IMR-90 (cell line): ENCODE data around the gene RASL10A. TPM values are rescaled to one million over a fixed set of nuclear protein-coding genes. Genes with fewer than 3 reads are reported as not detected.

Experiments
- ATAC-seq: fragments of 200-7000 bp; cut with Tn5 transposase; 2 replicates; pipeline ENCODE4 v1.9.1; 2020; ENCODE audit warnings: low read depth, mild to moderate bottlenecking, moderate library complexity
- BruUV-seq: library from RNA; stranded (reverse); fragments of 400-500 nt; replicated peaks from 2 replicates; lab custom pipeline; 2021; lab: Mats Ljungman, UMichigan
- CTCF ChIA-PET: fragments of 300-600 bp; formaldehyde crosslinking; extraction: SDS; loops from one replicate; lab custom pipeline; 2021; ENCODE audit warnings: antibody characterized with exemption; lab: Yijun Ruan, JAX
- POLR2A ChIA-PET: fragments of 300-600 bp; sonication (Branson Sonifier 250); formaldehyde crosslinking; loops from one replicate; lab custom pipeline; 2022; ENCODE audit warnings: antibody characterized with exemption; ENCODE audit not compliant: unreplicated experiment; lab: Charles Lee
- DNase-seq: peaks from one replicate; pipeline ENCODE4 v3.0.0; 2013
- H2AFZ ChIP-seq: replicated peaks from 2 replicates; pipeline ENCODE3; 2013; ENCODE audit warnings: low read length, mild to moderate bottlenecking; ENCODE audit not compliant: poor library complexity
- H2AK5ac ChIP-seq: 2 replicates; pipeline ENCODE4 v1.6.1; 2013; ENCODE audit warnings: low read depth, low read length, inconsistent platforms
- H2AK9ac ChIP-seq: replicated peaks from 2 replicates; pipeline ENCODE3; 2013; ENCODE audit warnings: mild to moderate bottlenecking, low read depth, low read length, moderate library complexity; ENCODE audit not compliant: poor library complexity
- H2BK120ac ChIP-seq: 2 replicates; pipeline ENCODE4 v1.6.1; 2013; ENCODE audit warnings: low read depth, low read length, inconsistent platforms
- H2BK15ac ChIP-seq: 3 replicates; pipeline ENCODE4 v1.6.1; 2013; ENCODE audit warnings: low read depth, low read length, inconsistent platforms
- H2BK20ac ChIP-seq: 2 replicates; pipeline ENCODE4 v1.6.1; 2013; ENCODE audit warnings: low read depth, mild to moderate bottlenecking, inconsistent platforms, low read length, moderate library complexity
- H2BK5ac ChIP-seq: 2 replicates; pipeline ENCODE4 v1.6.1; 2013; ENCODE audit warnings: mild to moderate bottlenecking, low read depth, low read length, inconsistent platforms; ENCODE audit not compliant: poor library complexity, severe bottlenecking
- H3K14ac ChIP-seq: replicated peaks from 2 replicates; pipeline ENCODE4 v1.6.1; 2013; ENCODE audit warnings: low read depth, low read length, inconsistent platforms
- H3K18ac ChIP-seq: 2 replicates; pipeline ENCODE4 v1.6.1; 2013; ENCODE audit warnings: low read depth, low read length, control low read depth
- H3K23ac ChIP-seq: 2 replicates; pipeline ENCODE4 v1.6.1; 2013; ENCODE audit warnings: low read depth, low read length, inconsistent platforms
- H3K27ac ChIP-seq: 2 replicates; pipeline ENCODE4 v1.5.1; 2013; ENCODE audit warnings: mild to moderate bottlenecking, control low read depth, low read length; ENCODE audit not compliant: insufficient read depth
- H3K27me3 ChIP-seq: 2 replicates; pipeline ENCODE4 v1.6.1; 2013; ENCODE audit warnings: low read length; ENCODE audit not compliant: control insufficient read depth, insufficient read depth
- H3K36me3 ChIP-seq: 2 replicates; pipeline ENCODE4 v1.6.1; 2013; ENCODE audit warnings: low read length, mixed read lengths; ENCODE audit not compliant: control insufficient read depth, insufficient read depth
- H3K4ac ChIP-seq: 2 replicates; pipeline ENCODE4 v1.6.1; 2013; ENCODE audit warnings: low read depth, low read length, inconsistent platforms
- H3K4me1 ChIP-seq: 2 replicates; pipeline ENCODE4 v1.6.1; 2013; ENCODE audit warnings: low read length, mixed read lengths; ENCODE audit not compliant: control insufficient read depth, insufficient read depth
- H3K4me2 ChIP-seq: 2 replicates; pipeline ENCODE4 v1.6.1; 2013; ENCODE audit warnings: low read depth, mild to moderate bottlenecking, control low read depth, low read length, moderate library complexity
- H3K4me3 ChIP-seq: 2 replicates; pipeline ENCODE4 v1.5.1; 2013; ENCODE audit warnings: low read depth, mild to moderate bottlenecking, control low read depth, low read length, moderate library complexity; ENCODE audit not compliant: insufficient read depth
- H3K56ac ChIP-seq: 2 replicates; pipeline ENCODE4 v1.6.1; 2013; ENCODE audit warnings: low read length, inconsistent platforms; ENCODE audit not compliant: insufficient read depth; ENCODE audit errors: extremely low read depth
- H3K79me1 ChIP-seq, 2 experiments: 2 replicates each; pipeline ENCODE4 v1.6.1; 2013; ENCODE audit warnings: low read length in 2 of 2, inconsistent platforms in 1 of 2, low read depth in 1 of 2
- H3K9ac ChIP-seq: 2 replicates; pipeline ENCODE4 v1.6.1; 2013; ENCODE audit warnings: low read depth, low read length, control low read depth
- H3K9me1 ChIP-seq: 2 replicates; pipeline ENCODE4 v1.6.1; 2013; ENCODE audit warnings: low read length, inconsistent platforms; ENCODE audit not compliant: insufficient read depth
- H3K9me3 ChIP-seq: 2 replicates; pipeline ENCODE4 v1.6.1; 2013; ENCODE audit warnings: low read length; ENCODE audit not compliant: control insufficient read depth, insufficient read depth
- H4K20me1 ChIP-seq: 2 replicates; pipeline ENCODE4 v1.6.1; 2013; ENCODE audit warnings: low read length, inconsistent platforms; ENCODE audit not compliant: insufficient read depth
- H4K5ac ChIP-seq: 2 replicates; pipeline ENCODE4 v1.6.1; 2013; ENCODE audit warnings: mild to moderate bottlenecking, low read depth, low read length, control low read depth
- H4K8ac ChIP-seq, 2 experiments: 2 replicates each; pipeline ENCODE4 v1.6.1; 2013; ENCODE audit warnings: low read depth in 2 of 2, low read length in 2 of 2, control low read depth in 1 of 2, inconsistent platforms in 1 of 2
- H4K91ac ChIP-seq: 2 replicates; pipeline ENCODE4 v1.6.1; 2013; ENCODE audit warnings: low read depth, low read length, inconsistent platforms; ENCODE audit not compliant: insufficient read depth
- BHLHE40 ChIP-seq: fragments of 150-350 bp; IDR thresholded peaks from 2 replicates; pipeline ENCODE4 v1.6.1; 2016; ENCODE audit warnings: mild to moderate bottlenecking, low read depth, low read length
- CEBPB ChIP-seq: IDR thresholded peaks from 2 replicates; pipeline ENCODE4 v1.6.1; 2012; ENCODE audit warnings: low read depth, low read length, improper control_type of control experiment
- CHD1 ChIP-seq: IDR thresholded peaks from 2 replicates; pipeline ENCODE4 v1.6.1; 2012; ENCODE audit warnings: low read depth, low read length, improper control_type of control experiment
- FOS ChIP-seq: fragments of 150-350 bp; IDR thresholded peaks from 2 replicates; pipeline ENCODE4 v1.6.1; 2016; ENCODE audit warnings: low read depth, low read length
- MAFK ChIP-seq: IDR thresholded peaks from 2 replicates; pipeline ENCODE4 v1.6.1; 2012; ENCODE audit warnings: low read depth, low read length, improper control_type of control experiment
- MAZ ChIP-seq: IDR thresholded peaks from 2 replicates; pipeline ENCODE4 v1.6.1; 2012; ENCODE audit warnings: low read depth, mild to moderate bottlenecking, low read length, improper control_type of control experiment, moderate library complexity, borderline replicate concordance
- MXI1 ChIP-seq: IDR thresholded peaks from 2 replicates; pipeline ENCODE4 v1.6.1; 2012; ENCODE audit warnings: low read depth, mild to moderate bottlenecking, low read length, moderate library complexity, borderline replicate concordance
- NFE2L2 ChIP-seq: fragments of 150-350 bp; IDR thresholded peaks from 2 replicates; pipeline ENCODE4 v1.6.1; 2016; ENCODE audit warnings: low read depth, mild to moderate bottlenecking, low read length
- RAD21 ChIP-seq: IDR thresholded peaks from 2 replicates; pipeline ENCODE4 v1.6.1; 2012; ENCODE audit warnings: low read length, improper control_type of control experiment
- RCOR1 ChIP-seq: IDR thresholded peaks from 2 replicates; pipeline ENCODE4 v1.6.1; 2012; ENCODE audit warnings: mild to moderate bottlenecking, low read length, improper control_type of control experiment; ENCODE audit not compliant: insufficient replicate concordance
- SMC3 ChIP-seq: fragments of 150-350 bp; IDR thresholded peaks from 2 replicates; pipeline ENCODE4 v1.6.1; 2016; ENCODE audit warnings: low read depth, mild to moderate bottlenecking, antibody characterized with exemption, low read length, moderate library complexity
- WGBS, 2 experiments: methylation state at CpG; one replicate each; pipeline versions ENCODE4 v1.1.5 to v1.1.7; 2013; ENCODE audit warnings: missing lambda C conversion rate in 2 of 2; ENCODE audit not compliant: insufficient read length in 1 of 2; ENCODE audit errors: extremely low coverage in 2 of 2; 5-methylcytosine and 5-hydroxymethylcytosine counted together
- dilution Hi-C: fragments of 300-500 bp; cut with HindIII; formaldehyde crosslinking; loops from one replicate; pipeline ENCODE4 v1.14.3; 2018; ENCODE audit warnings: low sequenced_read_pairs; ENCODE audit not compliant: unreplicated experiment
- in situ Hi-C: fragments of 300-500 bp; cut with MboI; formaldehyde crosslinking; loops from 3 replicates; pipeline ENCODE4 v1.14.3; 2019; ENCODE audit warnings: low sequenced_read_pairs, inconsistent platforms, mixed read lengths
- intact Hi-C: fragments of 100-400 bp; cut with micrococcal nuclease; formaldehyde crosslinking; loops from 2 replicates; pipeline ENCODE4 v1.10.0; 2022
- polyA plus RNA-seq, 3 experiments: library from polyadenylated mRNA; depleted of rRNA; stranded (reverse); fragments of >200 nt; gene quantifications; 2 replicates each; pipeline ENCODE4 v1.2.3, GENCODE V29; 2012; ENCODE audit warnings: low replicate concordance in 1 of 3
- total RNA-seq: library from RNA; depleted of rRNA; stranded (reverse); fragments of >200 nt; gene quantifications from 2 replicates; pipeline ENCODE4 v1.2.3, GENCODE V29; 2012
- TF ChIP-seq, protein P1 (sequence below): fragments of 150-350 bp; IDR thresholded peaks from 2 replicates; pipeline ENCODE4 v1.6.1; 2016; ENCODE audit warnings: low read depth, mild to moderate bottlenecking, low read length, moderate library complexity, borderline replicate concordance
- TF ChIP-seq, protein P2 (sequence below): fragments of 150-350 bp; IDR thresholded peaks from 2 replicates; pipeline ENCODE4 v1.6.1; 2017; ENCODE audit warnings: mild to moderate bottlenecking, antibody characterized with exemption, low read length, low read depth

Gene RASL10A
- total and polyA plus RNA-seq, 2 of the 4 experiments (the other 2 are of a cell fraction): 0.26 TPM; not detected in 1

DNA sequence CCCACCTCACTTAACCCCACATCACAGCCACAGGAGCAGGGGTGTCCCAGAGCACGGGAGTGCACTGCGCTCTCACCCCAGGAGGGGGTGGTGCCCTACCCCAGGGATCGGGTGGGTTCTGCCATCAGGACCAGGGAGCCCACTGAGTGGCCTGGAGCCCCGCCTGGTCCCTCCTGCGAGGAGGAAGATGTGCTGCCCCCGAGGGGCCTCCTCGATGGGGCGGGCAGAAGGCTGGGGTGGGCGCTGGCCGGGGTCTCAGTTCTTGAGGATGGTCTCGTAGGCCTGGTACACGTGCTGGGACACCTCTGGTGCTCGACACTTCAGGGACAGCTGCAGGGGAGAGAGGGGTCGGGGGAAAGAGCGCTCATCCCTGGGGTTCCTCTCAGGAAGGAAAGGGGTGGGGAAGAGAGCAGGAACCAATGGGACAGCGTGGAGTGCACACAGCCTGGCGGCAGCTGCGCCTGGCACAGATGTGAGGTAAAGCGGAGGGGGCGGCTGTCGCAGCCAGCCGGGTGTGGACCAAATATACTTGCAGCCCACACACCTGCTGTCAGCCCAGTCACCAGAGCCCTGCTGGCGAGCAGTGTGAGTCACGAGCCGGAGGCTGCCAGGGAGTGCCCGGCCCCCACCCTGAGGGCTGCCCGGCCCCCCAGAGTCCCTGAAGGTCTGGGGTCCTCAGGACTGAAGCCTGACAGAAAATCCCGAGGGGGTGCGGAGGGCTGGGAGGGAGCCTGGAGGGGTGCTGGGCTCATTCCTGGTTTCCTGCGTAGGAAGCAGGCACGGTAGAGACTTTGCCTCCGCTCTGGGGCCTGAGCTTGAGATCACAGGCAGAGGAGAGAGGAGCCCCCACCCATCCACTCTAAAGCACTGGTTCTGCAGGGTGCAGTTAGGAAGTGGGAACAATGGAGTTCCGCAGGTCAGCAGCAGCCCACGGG is 13.3 kb upstream of the RASL10A start:
- H2AFZ ChIP-seq: peak overlapping the region; percentile 5
- no peak overlapping the region for H3K18ac ChIP-seq
- H3K9ac ChIP-seq: no peak overlapping the region
- ATAC-seq (no peak), DNase-seq (peak; percentile 22)
- H3K4ac ChIP-seq: no peak overlapping the region
- H3K27ac ChIP-seq: no peak overlapping the region
- no peak overlapping the region for H2BK20ac ChIP-seq
- H3K4me1 ChIP-seq: peaks cover 9% of the 10 kb centered on the region
- no peak overlapping the region for H3K56ac ChIP-seq
- TF ChIP-seq, protein P1, sequence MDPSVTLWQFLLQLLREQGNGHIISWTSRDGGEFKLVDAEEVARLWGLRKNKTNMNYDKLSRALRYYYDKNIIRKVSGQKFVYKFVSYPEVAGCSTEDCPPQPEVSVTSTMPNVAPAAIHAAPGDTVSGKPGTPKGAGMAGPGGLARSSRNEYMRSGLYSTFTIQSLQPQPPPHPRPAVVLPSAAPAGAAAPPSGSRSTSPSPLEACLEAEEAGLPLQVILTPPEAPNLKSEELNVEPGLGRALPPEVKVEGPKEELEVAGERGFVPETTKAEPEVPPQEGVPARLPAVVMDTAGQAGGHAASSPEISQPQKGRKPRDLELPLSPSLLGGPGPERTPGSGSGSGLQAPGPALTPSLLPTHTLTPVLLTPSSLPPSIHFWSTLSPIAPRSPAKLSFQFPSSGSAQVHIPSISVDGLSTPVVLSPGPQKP: no peak
- TF ChIP-seq, protein P2, sequence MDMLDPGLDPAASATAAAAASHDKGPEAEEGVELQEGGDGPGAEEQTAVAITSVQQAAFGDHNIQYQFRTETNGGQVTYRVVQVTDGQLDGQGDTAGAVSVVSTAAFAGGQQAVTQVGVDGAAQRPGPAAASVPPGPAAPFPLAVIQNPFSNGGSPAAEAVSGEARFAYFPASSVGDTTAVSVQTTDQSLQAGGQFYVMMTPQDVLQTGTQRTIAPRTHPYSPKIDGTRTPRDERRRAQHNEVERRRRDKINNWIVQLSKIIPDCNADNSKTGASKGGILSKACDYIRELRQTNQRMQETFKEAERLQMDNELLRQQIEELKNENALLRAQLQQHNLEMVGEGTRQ: no peak
- TF ChIP-seq SMC3 (no peak), MXI1 (no peak), MAZ (no peak), BHLHE40 (no peak), CHD1 (no peak), RCOR1 (no peak), RAD21 (no peak), FOS (no peak), MAFK (no peak), CEBPB (no peak), NFE2L2 (no peak)
- no peak overlapping the region for H4K5ac ChIP-seq
- no peak overlapping the region for H4K8ac ChIP-seq
- H3K9me1 ChIP-seq: peaks cover 5% of the 10 kb centered on the region; the same call in 1 of the 2 replicates
- ChIA-PET CTCF (interaction anchor here (0.5 to 0.6 kb wide), 2 partner anchors 19 to 141 kb away, joined by 4 to 8 read pairs; no protein-coding TSS in a partner anchor), POLR2A (no interaction called here)
- H4K20me1 ChIP-seq: no peaks in the 10 kb centered on the region; the same call in 1 of the 2 replicates
- no peak overlapping the region for H2AK5ac ChIP-seq
- H3K4me3 ChIP-seq: no peak overlapping the region
- 76% methylated on average over 13 of the region's 34 CpGs; no CpG with 5 or more reads in 1 of the 2 experiments for WGBS, 2 experiments
- H2BK120ac ChIP-seq: no peak overlapping the region
- dilution Hi-C loops (no loop called here), intact Hi-C loops (no loop called here), in situ Hi-C loops (no loop called here)
- H2BK5ac ChIP-seq: no peak overlapping the region
- H3K9me3 ChIP-seq: no peaks in the 10 kb centered on the region
- no peak overlapping the region for H3K14ac ChIP-seq
- H3K79me1 ChIP-seq: no peaks in the 10 kb centered on the region
- no peaks in the 10 kb centered on the region for H3K27me3 ChIP-seq
- H2AK9ac ChIP-seq: no peak overlapping the region
- no peak overlapping the region for H2BK15ac ChIP-seq
- peaks cover 39% of the 10 kb centered on the region for H3K36me3 ChIP-seq
- H3K23ac ChIP-seq: no peak overlapping the region
- no peak overlapping the region for H3K4me2 ChIP-seq
- no peak overlapping the region for H4K91ac ChIP-seq
- BruUV-seq: no TSS peak
